HG03469 (cell line): ENCODE results near the gene AGT.
"Not testable (repeated sequence)": the region's sequence is repeated elsewhere in the genome, so short reads cannot be mapped to it uniquely, and the experiment has no call there.

Experiments used
- ATAC-seq: cut with Tn5 transposase; IDR thresholded peaks from one replicate; pipeline ENCODE4 v1.9.1; 2021; ENCODE audit warnings: mild to moderate bottlenecking, moderate library complexity, moderate number of reproducible peaks; ENCODE audit not compliant: unreplicated experiment

The AGT gene

DNA sequence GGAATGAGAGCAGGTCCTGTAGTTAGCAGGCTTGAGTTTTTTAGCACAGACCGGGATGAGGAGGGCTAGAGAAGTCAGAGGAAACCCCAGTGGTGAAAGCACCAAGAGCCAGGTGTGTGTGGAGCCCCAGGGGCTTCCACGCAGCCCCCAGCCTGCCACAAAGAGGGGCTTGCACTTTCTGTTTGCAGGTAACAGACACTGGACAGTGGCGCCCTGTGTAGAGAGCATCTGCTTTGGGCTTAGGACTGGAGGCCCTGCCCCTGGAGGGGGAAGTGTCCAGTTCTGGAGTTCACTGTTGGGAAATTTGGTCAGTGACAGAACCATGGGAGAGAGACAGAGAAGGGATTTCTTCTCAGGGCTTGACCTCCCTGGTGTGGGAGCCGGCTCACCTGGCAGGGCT, 19.5 kb downstream of the AGT start:
- ATAC-seq, result no peak

DNA sequence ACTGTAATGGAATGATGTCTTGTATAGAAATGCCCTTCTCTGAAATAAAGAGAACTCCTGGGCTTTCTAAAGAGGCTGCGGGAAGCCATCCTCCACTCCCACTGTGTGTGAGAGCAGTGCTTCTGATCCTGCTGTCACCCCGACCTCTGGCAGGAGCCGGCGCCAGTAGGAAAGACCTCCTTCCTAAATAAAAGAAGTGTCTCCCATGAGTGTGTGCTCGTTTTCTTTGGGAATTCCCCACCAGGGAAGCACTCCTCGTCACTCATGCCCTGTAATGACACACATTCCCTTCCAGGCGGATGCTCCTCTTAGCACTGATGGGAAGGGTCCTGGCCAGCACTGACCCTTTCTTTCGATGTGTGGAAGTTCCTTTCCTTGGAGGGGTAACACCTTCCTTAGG, 20.1 kb downstream of the AGT start:
- ATAC-seq, result no peak

DNA sequence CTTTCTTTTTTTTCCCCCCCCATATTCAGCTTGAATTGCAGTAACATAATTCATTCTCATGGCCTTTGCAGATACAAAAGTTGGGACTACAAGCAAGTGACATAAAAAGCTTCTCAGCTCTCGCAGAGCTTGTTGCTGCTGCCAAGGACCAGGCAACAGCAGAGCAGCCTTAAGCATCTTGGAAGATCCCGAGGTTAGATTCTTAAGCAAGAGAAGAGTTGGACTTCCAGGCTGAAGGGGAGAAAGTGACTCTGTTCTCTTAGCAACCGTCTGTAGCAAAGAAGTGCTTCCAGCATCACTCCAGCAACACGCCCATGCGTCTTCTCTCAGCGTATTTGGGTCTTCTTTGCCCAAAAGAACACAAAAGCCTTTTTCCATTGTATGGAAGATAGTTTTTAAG, 20.7 kb downstream of the AGT start:
- ATAC-seq, result no peak

DNA sequence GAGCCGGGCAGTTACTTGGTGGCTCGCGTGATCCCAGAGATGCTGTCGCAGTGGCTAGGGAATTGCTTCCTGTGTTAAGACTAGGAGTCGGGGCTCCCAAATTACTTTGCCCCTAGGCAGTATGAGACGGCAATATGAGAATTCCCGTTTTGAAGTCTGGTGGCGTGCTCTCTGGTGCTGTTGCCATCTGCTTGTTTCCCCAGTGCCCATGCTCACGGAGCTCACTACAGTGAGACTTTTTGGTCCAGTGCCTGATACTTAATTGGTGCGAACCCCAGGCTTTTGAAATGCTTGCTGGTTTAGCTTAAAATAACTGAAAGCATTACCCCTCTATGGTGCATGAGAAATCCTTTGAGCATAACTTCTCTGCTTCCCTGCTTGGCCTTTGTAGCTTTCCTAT, 22.3 kb downstream of the AGT start:
- no peak for ATAC-seq

DNA sequence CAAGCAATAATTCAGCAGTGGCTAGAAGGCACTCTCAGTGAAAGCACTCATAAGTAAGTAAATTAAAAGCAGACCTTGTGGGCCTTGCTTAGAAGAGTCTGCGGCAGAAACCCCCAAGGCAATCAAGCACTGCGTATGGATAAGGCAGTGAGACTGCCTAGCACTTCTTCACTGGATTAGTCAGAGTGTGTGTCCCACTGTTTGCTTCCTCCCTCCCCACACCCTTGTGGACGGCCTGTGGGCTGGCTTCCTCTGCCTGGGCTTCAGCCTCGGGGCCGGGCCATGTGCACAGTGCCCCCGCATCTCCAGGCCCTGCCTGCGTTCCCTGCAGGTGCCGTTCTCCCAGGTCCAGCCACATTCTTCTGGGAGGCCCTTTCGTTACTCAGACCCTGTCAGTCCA, 23.8 kb downstream of the AGT start:
- no peak for ATAC-seq

DNA sequence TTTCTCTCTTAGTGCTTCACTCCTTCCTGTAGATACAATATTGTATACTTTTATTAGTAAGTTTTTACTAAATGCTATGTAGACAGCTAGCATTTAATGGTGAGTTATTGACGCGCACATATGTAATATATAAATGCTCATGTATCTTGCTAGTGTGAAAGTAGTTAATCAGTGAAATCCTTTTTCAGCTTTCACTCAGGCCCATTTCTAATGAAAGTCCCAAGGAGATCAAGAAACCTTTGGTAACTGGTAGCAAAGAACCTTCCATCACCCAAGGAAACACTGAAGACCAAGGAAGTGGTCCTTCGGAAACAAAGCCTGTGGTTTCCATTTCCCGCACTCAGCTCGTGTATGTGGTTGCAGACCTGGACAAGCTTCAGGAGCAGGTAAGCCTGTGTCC, 27.2 kb downstream of the AGT start:
- no peak for ATAC-seq

DNA sequence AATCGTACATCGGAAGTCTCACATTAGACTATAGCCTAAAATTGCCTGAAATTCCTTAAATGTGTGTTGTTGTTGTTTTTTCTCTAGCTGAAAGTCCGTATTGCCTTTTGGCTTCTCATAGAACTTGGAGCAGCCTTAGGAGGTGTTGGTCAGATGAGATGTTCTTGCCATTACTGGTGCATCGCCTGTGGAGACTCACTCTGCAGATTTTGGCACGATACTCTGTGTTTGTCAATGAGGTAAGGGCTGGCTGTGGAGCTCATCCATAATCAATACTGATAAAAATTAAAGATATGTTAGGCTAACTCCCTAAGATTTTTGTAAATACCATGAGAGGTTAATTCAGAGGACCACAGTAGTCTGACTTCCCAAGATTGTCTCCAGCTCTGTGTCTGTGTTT, 28.9 kb downstream of the AGT start:
- ATAC-seq, result no peak

DNA sequence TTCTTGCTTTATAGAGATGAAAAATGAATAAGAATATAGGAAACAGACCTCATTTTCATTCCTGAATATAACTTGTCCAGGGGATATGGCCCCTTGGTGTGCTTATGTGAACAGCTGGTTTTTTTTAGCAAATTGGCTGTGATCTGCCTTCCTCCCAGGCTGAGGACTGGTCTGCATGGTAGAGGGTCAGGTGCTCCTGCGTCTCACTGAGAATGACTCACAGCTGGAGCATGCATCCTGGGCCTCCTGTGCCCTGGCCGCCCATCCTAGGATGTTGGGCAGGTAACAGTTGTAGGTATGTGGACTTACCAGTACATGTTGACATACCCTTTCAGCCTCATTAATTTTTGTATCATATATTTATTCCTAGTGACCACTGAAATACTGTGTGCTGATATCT, 29.8 kb downstream of the AGT start:
- ATAC-seq, result no peak

DNA sequence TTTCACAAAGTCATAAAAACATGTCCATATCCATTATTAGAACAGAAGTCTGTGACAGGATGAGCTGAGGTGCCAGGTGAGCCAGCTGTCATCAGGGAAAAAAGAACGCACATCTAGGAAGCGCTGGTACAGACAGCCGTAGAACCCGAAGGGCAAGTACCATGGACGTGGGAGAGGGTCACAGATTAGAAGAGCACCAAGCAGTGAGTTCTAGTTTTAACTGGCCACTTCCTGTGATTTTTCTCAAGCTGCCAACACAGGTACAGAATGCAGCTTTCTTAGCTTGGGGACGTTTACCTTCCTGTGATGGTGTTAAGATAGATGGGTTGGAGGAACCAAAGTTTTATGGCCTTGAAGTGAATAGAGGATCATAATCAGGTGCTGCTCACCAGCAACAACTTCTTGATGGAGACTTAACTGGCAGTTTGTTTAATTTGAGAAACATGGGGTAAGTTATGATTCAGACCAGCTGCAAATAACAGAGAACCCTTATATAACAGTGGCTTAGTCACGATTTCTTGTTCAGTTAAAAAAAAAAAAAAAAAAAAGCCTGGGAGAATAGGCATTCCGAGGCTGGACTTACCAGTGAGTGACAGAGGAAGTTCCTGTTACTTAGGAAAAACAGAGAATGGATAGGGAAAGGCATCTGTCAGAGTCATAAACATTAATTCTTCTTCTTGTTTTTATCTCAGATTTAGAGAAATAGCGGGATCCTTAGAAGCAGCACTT, 30.9 kb downstream of the AGT start:
- ATAC-seq, result no peak

DNA sequence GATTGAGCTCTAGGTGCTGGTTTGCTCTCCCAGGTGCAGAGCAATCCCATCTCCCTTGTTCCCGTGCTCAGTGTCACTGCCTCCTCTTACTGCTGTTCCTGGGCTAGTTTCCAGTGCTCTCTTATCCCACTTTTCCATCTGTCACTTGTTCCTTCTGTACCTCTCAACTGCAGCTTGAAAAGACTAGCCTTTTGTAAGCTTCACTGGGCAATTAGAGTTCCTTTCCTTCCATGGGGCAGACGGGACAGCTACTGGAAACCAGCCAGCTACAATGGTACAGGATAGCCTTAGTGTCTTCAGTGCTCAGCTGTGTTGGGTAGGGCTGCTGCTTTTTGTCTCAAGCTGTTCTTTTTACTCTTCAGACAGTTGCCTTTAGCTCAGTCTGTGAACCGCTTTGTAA, 31.6 kb downstream of the AGT start:
- ATAC-seq, result no peak

DNA sequence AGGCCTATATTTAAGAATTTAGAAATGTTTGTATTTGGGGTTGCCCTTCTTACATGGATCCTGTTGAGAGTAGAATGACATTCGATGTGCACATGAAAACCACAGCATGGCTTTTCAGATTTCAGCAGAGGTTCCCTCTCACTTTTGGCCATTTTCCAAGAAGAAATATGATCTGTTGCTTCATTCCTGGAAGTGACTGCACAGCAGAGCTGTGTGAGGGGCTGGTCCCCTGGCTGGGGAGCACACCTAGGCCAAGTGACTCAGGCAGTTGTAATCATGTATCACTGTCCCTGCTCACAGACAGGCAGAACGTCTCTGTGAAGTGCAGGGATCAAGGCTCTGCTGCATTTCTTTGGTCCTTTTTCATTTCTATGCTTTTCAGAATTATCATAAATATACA, 32.3 kb downstream of the AGT start:
- no peak for ATAC-seq

DNA sequence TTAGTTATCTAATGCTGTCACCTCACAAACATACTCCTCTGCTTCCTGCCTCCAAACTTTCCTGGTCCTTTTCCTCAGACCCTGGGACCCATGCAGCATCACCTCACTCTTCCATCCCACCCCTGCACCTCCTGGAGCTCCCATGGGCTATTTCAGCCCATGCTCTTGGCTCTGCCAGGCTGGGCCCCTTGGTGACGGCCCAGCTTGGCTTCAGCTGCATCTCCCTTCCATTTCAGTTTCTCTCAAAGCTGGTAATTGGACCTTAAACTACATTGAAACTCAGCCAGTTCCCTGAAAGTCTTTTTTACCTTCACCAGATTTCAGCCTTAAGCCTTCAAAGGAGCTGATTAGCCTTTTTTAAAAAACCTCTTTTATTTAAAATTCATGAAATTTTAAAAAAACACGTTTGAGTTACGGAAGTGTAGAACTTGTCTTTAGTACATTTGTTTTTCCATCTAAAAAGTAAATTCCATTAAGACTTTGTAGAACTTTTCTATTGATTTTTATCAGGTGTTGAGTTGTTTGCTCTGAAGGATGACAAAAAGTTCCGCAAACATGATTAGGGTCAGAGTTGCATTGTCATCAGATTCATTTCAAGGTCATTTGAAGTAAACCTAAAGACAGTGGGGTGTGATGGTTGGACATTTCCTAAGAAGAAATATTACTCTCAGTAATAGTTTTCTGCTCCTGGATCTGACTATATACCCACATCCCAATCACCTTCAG, 33.5 kb downstream of the AGT start:
- ATAC-seq, result no peak

DNA sequence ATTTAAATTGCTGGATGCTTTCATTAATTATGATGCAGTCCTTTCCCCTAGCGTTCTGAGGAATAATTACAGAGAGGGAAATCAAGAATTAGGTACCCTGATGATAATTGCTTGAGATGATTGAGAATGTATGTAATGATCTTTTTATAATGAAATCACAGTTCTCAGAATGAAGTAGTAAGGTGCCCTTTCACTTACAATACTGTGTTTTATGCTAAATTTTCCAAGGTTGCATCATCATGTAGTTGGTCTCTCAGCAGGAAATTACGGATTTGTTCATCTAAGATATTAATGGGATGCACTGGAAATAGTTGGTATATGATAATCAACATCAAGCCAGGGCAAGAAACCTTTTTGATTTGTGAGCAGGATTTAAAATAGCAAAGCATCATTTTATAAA, 34.1 kb downstream of the AGT start:
- no peak for ATAC-seq

DNA sequence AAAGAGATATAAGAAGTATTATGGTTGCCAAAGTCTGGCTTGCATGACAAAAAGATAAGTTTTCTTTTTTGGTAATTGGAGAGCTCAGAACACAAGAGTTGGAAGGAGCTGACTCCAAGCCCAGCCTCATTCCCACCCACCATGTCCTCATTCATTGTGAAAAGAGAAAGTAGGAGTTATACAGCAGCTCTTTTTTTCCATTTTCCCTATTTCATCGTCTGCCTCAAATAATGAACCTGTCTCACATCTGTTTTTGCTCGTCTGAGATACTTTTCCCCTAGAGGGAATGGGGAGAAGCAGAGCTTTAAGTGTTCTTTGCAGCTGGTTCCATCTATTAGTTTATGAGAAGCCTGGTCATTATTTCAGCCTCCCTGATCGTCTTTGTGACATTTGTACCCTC, 34.7 kb downstream of the AGT start:
- ATAC-seq, result no peak

DNA sequence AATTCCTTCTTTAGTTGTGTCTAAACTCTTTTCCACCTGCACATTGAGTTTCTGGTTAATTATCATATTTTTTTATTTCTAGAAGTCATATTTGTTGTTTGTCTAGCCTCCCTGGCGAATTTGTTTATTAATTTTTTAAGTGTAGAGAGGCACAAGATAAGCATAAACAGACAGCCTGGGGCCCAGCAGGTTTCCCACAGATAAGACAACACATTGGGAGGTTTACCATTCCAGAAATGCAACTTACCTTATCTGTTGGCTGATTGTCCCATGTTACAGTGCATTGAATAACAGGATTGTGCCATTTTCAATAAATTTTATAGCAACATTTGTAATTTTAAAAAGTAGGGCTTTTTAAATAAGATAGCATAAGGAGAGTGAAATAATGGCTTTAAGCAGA, 36.7 kb downstream of the AGT start:
- no peak for ATAC-seq

DNA sequence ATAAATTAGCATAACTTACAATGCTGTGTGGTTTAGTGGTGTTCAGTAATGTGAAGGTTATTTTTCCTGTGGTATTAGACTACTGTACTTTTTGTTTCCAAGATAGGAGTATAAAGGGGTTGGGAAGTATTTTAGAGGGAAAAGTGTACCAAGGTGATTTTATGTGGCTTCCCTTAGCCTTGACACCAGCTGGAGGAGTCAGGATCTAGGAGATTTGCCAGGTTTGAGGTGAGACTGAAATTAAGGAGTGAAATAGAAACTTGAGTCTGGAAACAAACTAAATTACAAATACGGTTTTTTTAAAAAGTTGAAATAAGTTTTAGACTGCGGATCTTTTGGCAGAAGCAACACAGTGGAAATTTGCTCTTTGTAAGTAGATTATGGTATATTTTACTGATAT, 39.3 kb downstream of the AGT start:
- no peak for ATAC-seq

DNA sequence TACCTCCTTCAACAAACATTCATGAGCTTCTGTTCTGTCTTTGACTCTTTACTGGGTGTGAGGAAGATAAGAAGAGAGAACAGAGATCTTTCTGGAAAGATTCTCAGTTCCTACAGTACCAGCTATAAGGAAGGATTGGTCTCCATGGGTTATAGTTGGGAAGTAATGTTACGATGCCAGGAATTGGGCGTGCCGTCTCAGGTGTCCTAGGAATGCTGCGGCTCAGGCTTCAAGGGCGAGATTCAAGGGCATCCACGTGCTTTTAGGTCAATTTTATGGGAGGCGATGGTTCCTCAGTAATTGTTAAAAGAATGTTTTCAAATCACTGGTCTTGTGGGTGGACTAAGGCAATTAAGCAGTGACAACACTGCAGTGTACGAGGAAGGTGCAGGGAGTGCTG, 44.4 kb downstream of the AGT start:
- ATAC-seq, result no peak

DNA sequence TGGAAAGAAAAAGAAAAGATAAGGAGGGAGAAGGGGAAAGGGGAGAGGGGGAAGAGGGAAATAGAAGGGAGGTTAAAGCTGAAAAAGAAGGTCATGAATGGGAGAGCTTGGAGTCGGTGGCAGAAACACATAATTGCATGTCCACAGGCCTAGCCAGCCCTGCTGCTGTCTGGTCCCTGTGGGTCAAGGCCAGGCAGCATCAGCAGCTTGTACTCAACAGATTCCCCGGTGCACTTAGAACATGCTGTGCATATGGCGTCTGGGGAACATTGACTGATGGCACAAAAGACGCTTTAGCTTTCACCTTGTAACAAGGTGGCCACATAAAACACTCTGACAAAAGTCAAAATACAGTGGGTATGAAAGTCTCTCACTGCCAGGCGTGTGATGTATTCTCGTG, 45.7 kb downstream of the AGT start:
- ATAC-seq, result no peak

DNA sequence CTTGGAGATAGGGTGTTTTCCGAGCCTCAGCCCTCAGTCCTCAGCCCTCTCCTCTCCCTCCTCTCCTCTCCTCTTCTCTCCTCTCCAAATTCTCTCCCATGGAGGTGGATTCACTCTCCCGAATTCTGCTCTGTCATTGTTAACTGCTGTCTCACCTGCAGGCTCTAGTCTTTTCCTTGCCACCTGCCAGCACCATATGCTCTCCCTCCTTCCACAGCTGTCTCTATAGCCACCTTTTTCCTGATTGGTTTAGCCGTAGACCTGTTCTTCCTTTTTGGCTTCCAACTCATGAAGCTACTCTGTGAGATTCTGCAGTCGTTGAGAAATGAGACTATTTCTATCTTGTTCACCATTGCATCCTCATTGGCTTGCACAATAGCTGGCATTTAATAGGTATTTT, 51.9 kb downstream of the AGT start:
- ATAC-seq, result no peak

DNA sequence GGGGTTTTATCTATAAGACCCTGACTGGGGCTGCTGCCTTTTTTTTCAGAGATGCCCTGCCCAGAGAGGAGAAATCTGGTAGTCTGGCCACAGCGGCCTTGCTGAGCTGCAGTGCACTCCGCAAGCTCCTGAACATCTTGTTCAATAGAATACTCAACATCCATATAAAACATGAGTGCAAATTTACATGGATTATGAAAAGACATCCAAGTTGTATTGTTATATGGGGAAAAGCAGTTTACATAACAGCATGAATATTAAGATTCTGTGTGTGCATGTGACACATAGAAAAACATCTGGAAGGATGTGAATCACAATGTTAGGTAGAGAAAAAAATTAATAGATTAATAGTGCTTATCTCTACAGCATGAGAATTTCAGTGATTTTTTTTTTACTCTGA, 55.2 kb downstream of the AGT start:
- no peak for ATAC-seq

DNA sequence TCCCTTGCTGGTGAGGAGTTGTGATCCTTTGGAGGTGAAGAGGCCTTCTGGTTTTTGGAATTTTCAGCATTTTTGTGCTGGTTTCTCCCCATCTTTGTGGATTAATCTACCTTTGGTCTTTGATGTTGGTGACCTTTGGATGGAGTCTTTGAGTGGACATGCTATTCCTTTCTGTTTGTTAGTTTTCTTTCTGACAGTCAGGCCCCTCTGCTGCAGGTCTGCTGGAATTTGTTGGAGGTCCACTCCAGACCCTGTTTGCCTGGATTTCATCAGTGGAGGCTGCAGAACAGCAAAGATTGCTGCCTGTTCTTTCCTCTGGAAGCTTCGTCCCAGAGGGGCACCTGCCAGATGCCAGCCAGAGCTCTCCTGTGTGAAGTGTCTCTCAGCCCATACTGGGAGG, 55.8 kb downstream of the AGT start:
- not testable (repeated sequence) for ATAC-seq

DNA sequence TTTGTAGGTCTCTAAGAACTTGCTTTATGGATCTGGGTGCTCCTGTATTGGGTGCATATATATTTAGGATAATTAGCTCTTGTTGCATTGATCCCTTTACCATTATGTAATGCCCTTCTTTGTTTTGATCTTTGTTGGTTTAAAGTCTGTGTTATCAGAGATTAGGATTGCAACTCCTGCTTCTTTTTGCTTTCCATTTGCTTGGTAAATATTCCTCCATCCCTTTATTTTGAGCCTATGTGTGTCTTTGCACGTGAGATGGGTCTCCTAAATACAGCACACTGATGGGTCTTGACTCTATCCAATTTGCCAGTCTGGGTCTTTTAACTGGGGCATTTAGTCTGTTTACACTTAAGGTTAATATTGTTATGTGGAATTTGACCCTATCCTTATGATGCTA, 57.2 kb downstream of the AGT start:
- ATAC-seq, result not testable (repeated sequence)
